ENCODE data around the gene LPIN3.

The LPIN3 gene

GRCh38 chr20:41349266-41349665 is 8.6 kb downstream of the LPIN3 start:
- H3K9me3 Mint-ChIP-seq, result no peaks in the 10 kb centered on the region
- TF ChIP-seq CTCF (IDR thresholded peaks at IDR 0.05), result no peak
- DNase-seq, result no peak
- no peak overlapping the region for H3K27ac Mint-ChIP-seq
- H3K36me3 Mint-ChIP-seq (ENCODE audit: low read depth), result no peaks in the 10 kb centered on the region
- peaks cover 12% of the 10 kb centered on the region for H3K4me1 Mint-ChIP-seq
- H3K4me3 Mint-ChIP-seq, result no peak overlapping the region
- peaks cover 6% of the 10 kb centered on the region for H3K27me3 Mint-ChIP-seq (ENCODE audit: low read depth, poor library complexity)

GRCh38 chr20:41349943-41350342 is 9.3 kb downstream of the LPIN3 start:
- Mint-ChIP-seq H3K36me3 (ENCODE audit: low read depth) (no peaks in the 10 kb centered on the region), H3K4me3 (no peak overlapping the region), H3K9me3 (no peaks in the 10 kb centered on the region), H3K4me1 (peaks cover 12% of the 10 kb centered on the region), H3K27me3 (ENCODE audit: low read depth, poor library complexity) (peaks cover 6% of the 10 kb centered on the region), H3K27ac (no peak overlapping the region)
- TF ChIP-seq CTCF (IDR thresholded peaks at IDR 0.05), result no peak
- DNase-seq, result no peak

GRCh38 chr20:41350408-41350962 is 9.9 kb downstream of the LPIN3 start:
- Mint-ChIP-seq H3K27me3 (ENCODE audit: low read depth, poor library complexity) (peaks cover 6% of the 10 kb centered on the region), H3K27ac (no peak overlapping the region), H3K4me3 (no peak overlapping the region), H3K9me3 (no peaks in the 10 kb centered on the region), H3K36me3 (ENCODE audit: low read depth) (no peaks in the 10 kb centered on the region), H3K4me1 (peaks cover 12% of the 10 kb centered on the region)
- no peak for TF ChIP-seq CTCF (IDR thresholded peaks at IDR 0.05)
- no peak for DNase-seq

- Mint-ChIP-seq H3K27ac (no peak overlapping the region), H3K27me3 (ENCODE audit: low read depth, poor library complexity) (peaks cover 5% of the 10 kb centered on the region), H3K9me3 (no peaks in the 10 kb centered on the region), H3K36me3 (ENCODE audit: low read depth) (no peaks in the 10 kb centered on the region), H3K4me1 (peaks cover 9% of the 10 kb centered on the region), H3K4me3 (no peak overlapping the region)
- peak; percentile 15 for TF ChIP-seq CTCF (IDR thresholded peaks at IDR 0.05)
- no peak for DNase-seq
Observed at GRCh38 chr20:41352106-41352505, 11.5 kb downstream of the LPIN3 start.

GRCh38 chr20:41352666-41353065 is 12.0 kb downstream of the LPIN3 start:
- no peaks in the 10 kb centered on the region for H3K36me3 Mint-ChIP-seq (ENCODE audit: low read depth)
- H3K9me3 Mint-ChIP-seq, result no peaks in the 10 kb centered on the region
- no peak for TF ChIP-seq CTCF (IDR thresholded peaks at IDR 0.05)
- peaks cover 3% of the 10 kb centered on the region for H3K4me1 Mint-ChIP-seq
- no peak for DNase-seq
- no peak overlapping the region for H3K4me3 Mint-ChIP-seq
- H3K27ac Mint-ChIP-seq, result no peak overlapping the region
- H3K27me3 Mint-ChIP-seq (ENCODE audit: low read depth, poor library complexity), result peaks cover 5% of the 10 kb centered on the region

GRCh38 chr20:41353530-41353929 is 12.9 kb downstream of the LPIN3 start:
- no peaks in the 10 kb centered on the region for H3K9me3 Mint-ChIP-seq
- H3K4me3 Mint-ChIP-seq, result no peak overlapping the region
- DNase-seq, result no peak
- no peaks in the 10 kb centered on the region for H3K36me3 Mint-ChIP-seq (ENCODE audit: low read depth)
- no peak overlapping the region for H3K27ac Mint-ChIP-seq
- no peak for TF ChIP-seq CTCF (IDR thresholded peaks at IDR 0.05)
- H3K4me1 Mint-ChIP-seq, result no peaks in the 10 kb centered on the region
- H3K27me3 Mint-ChIP-seq (ENCODE audit: low read depth, poor library complexity), result peaks cover 5% of the 10 kb centered on the region
